ENCODE results near the gene REEP1.

DNA sequence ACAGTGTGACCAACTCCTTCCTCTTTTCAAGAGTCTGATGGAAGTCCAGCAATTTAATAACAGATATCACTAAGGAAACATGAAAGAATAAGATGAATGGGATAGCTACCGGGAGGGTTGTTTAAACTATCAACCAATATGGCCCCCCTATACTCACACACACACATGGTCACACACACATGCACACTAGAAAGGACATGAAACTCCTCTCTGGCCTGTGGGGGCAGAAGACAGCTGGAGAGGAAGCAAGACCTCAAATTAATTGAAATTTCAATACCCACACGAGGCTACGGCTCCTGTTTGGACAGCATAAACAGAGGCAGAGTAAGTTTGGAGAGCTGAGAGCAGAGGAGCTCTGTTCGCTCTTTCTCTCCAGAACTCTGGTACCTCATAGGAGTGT is 34.7 kb upstream of the REEP1 start:
- TF ChIP-seq, protein P1, sequence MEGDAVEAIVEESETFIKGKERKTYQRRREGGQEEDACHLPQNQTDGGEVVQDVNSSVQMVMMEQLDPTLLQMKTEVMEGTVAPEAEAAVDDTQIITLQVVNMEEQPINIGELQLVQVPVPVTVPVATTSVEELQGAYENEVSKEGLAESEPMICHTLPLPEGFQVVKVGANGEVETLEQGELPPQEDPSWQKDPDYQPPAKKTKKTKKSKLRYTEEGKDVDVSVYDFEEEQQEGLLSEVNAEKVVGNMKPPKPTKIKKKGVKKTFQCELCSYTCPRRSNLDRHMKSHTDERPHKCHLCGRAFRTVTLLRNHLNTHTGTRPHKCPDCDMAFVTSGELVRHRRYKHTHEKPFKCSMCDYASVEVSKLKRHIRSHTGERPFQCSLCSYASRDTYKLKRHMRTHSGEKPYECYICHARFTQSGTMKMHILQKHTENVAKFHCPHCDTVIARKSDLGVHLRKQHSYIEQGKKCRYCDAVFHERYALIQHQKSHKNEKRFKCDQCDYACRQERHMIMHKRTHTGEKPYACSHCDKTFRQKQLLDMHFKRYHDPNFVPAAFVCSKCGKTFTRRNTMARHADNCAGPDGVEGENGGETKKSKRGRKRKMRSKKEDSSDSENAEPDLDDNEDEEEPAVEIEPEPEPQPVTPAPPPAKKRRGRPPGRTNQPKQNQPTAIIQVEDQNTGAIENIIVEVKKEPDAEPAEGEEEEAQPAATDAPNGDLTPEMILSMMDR (IDR thresholded peaks at IDR 0.05; ENCODE audit: poor library complexity): no peak
- no peak for TF ChIP-seq EZH2 (IDR thresholded peaks at IDR 0.05; ENCODE audit: borderline replicate concordance)

Measured in hepatocyte (in vitro differentiated cells).